Superior temporal gyrus (tissue), 1 donor: ENCODE measurements around the gene EID2B.

Experiments used
- DNase-seq: peaks from one replicate; pipeline ENCODE4 v3.0.0-alpha.2; 2016; ENCODE audit errors: extremely low spot score

Gene EID2B

DNA sequence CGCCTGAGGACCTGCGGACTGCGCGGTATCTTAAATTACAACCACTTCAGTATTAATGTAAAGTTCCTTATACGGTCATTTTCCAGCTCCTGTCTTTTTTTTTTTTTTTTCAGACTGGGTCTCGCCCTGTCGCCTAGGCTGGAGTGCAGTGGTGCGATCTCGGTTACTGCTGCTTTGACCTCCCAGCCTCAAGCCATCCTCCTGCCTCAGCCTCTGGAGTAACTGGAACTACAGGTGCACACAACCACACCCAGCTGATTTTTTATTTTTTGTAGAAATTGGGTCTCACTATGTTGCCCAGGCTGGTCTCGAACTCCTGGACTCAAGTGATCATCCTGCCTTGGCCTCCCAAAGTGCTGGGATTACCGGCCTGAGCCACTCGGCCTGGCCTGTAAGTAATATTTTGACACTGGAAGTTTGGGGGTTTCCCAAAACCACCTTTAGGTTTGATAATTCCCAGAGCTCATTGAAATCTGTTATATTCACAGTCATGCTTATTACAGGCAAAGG lies 406 bp upstream of the EID2B start:
- DNase-seq, result no peak

DNA sequence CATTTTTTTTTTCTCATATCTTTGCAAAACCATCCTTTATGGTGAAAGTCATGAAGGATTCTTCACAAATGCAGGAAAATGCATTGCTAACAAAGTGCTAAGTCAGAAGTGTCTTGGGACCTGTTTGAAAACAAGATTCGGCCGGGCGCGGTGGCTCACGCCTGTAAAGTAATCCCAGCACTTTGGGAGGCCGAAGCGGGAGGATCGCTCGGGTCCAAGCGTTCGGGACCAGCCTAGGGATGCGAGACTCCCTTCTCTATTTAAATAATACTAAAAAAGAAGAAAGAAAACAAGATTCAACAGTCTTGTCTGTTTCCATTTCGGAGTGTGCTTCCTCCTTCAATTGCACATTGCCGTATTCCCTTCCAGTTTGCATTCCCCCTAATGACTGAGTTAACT lies 819 bp downstream of the EID2B start:
- DNase-seq, result no peak

DNA sequence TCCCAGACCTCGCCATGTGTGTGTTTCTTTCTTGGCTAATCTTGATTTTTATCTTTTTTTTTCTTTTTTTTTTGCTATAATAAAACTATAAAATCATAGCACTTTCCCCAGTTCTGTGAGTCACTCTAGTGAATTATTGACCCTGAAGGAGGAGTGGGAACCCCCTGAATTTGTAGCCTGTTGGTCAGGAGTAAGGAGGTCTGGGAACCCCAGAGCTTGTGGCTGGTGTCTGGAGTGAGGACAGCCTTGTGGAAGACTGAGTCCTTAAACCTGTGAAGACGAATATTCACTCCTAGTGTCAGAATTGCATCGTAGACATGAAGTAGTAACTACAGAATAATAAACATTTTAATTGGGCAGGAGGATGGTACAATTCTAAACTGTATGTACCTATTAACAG lies 7.4 kb downstream of the EID2B start:
- DNase-seq, result no peak

GRCh38 chr19:39524495-39524894 lies 8.2 kb downstream of the EID2B start:
- no peak for DNase-seq

DNA sequence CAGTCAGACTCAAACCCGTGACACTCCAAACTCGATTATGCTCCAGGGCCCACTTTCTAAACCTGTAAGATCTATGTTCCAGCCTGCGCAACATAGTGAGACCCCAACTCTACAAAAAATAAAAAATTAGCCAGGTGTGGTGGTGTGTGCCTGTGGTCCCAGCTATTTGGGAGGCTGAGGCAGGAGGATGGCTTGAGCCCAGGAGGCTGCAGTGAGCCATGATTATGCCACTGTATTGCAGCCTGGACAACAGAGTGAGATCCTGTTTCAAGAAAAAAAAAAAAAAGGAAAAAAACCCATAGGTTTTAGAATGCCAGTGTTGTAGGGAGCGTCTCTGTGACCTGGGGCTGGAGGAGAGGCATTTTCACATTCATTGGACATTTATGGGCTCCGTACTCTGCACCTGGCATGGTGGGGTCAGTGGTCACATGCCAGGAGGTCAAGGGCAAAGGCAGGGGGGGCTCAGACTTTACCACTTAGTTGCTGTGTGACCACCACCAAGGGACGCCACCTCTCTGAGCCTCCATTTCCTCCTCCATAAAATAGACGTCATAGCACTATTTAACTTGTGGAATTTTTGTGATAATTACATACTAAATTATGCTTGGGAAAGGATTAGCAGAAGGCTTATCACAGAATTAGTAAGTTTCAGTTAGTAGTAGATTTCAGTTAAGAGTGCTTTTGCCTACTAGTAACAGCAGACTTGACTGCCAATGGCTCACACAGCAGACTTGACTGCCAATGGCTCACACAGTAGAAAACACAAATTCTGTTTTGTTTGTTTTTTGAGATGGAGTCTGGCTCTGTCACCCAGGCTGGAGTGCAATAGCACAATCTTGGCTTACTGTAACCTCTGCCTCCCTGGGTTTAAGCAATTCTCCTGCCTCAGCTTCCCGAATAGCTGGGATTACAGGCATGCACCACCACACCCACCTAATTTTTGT lies 11.8 kb downstream of the EID2B start:
- no peak for DNase-seq

- no peak for DNase-seq
Observed at GRCh38 chr19:39518975-39519374, 13.7 kb downstream of the EID2B start.

GRCh38 chr19:39518458-39518857 lies 14.2 kb downstream of the EID2B start:
- DNase-seq, result no peak

DNA sequence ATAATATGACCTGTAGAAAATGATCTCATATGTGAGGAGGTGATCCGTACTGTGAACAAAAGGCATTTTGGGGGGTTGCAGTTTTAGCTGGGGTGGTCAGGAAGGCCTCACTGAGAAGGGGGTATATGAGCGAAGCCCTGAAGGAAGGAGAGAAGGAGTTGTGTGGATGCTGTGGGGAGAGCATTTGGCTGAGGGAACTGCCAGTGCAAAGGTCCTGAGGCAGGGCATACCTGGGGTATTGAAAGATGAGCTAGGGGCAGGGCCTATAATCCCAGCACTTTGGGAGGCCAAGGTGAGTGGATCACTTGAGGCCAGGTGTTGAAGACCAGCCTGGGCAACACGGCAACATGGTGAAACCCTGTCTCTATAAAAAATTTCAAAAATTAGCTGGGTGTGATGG lies 15.2 kb downstream of the EID2B start:
- no peak for DNase-seq

- DNase-seq, result no peak
Observed at GRCh38 chr19:39516270-39516669, 16.4 kb downstream of the EID2B start.

GRCh38 chr19:39515551-39516191 lies 17.0 kb downstream of the EID2B start:
- no peak for DNase-seq

- no peak for DNase-seq
Observed at GRCh38 chr19:39514840-39515550, 17.7 kb downstream of the EID2B start, which contains the start of gene SELENOV. TSS of gene SELENOV (plus strand) at chr19:39515139. CDS start at chr19:39515213, 74 bp downstream.

GRCh38 chr19:39512988-39513387 lies 19.7 kb downstream of the EID2B start:
- DNase-seq, result no peak

DNA sequence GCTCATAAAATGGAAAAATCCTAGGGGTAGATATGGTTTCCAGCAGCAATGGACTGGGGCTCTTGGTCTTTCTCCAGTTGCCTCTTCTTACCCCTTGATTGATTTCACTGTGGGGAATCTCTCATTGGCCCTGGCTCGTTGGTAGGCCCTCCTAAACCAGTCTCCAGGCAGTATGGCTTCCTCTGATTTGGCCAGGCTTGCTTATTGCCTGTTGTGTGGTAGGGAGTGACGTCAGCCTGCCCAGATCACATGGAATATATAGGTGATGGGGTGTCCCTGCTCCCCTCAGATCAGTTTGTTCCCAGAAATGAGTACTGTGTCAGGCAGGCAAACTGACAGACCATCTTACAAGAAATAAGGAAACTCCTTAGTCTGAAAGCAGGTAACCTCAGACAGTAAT lies 23.4 kb downstream of the EID2B start:
- no peak for DNase-seq

GRCh38 chr19:39508629-39509028 lies 24.0 kb downstream of the EID2B start:
- no peak for DNase-seq

DNA sequence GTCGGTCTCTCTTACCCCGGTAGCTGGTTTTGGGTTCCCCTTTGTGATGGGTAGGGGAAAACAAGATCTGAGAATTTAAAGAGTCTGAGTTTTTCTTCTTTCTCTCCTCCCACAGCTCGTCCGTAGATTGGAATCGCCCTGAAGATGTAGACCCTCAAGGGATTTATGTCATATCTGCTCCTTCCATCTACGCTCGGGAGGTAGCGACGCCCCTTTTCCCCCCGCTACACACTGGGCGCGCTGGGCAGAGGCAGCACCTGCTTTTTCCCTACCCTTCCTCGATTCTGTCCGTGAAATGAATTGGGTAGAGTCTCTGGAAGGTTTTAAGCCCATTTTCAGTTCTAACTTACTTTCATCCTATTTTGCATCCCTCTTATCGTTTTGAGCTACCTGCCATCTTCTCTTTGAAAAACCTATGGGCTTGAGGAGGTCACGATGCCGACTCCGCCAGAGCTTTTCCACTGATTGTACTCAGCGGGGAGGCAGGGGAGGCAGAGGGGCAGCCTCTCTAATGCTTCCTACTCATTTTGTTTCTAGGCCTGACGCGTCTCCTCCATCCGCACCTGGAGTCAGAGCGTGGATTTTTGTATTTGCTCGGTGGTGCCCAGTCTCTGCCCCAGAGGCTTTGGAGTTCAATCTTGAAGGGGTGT lies 24.8 kb downstream of the EID2B start:
- no peak for DNase-seq

DNA sequence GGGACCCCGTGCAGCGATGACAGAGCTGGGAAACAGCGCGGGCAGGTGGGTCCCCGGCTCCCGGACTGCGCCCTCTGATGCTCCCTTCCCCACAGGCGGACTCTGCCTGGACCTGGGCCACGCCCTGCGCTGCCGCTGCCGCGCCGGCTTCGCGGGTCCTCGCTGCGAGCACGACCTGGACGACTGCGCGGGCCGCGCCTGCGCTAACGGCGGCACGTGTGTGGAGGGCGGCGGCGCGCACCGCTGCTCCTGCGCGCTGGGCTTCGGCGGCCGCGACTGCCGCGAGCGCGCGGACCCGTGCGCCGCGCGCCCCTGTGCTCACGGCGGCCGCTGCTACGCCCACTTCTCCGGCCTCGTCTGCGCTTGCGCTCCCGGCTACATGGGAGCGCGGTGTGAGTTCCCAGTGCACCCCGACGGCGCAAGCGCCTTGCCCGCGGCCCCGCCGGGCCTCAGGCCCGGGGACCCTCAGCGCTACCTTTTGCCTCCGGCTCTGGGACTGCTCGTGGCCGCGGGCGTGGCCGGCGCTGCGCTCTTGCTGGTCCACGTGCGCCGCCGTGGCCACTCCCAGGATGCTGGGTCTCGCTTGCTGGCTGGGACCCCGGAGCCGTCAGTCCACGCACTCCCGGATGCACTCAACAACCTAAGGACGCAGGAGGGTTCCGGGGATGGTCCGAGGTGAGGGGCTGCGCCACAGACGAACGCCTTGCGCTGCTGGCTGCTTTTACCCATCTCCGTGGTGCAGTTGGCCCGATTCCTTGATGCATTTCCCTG lies 25.5 kb downstream of the EID2B start:
- DNase-seq, result peak; percentile 17

DNA sequence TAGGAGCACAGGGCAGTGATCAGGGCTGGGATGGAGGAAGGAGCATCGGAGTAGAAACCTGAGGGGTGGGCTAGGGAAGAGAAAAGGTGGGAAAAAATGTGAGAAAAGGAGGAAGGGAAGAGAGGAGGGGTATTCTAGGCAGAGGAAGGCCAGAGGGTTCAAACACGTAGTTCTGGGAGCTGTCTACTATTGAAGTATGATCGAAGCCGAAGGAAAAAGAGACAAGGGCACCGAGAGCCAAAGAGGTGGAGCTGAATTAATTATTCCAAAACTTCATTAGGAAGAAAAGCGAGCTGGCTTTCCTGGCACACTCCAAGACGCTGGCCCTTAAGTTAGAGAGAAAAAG lies 26.1 kb downstream of the EID2B start:
- no peak for DNase-seq

- DNase-seq, result no peak
Observed at GRCh38 chr19:39502640-39503417, 29.8 kb downstream of the EID2B start.

DNA sequence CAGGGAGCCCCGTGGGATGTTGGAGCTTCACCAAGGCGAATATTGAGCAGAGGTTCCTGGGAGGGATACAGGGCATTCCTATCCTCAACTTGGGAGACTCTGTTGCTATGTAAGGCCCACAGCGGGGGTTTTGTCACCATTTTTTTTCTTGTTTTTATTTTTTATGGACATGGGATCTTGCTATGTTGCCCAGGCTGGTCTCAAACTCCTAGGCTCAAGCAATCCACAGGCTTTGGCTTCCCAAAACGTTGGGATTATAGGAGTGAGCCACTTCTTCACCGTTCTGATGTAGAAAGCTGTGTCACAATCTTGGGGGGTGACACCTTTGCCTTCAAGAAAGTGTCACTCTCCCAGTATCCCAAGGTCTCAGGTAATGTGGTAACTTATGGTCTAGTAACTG lies 31.3 kb downstream of the EID2B start:
- no peak for DNase-seq

- no peak for DNase-seq
Observed at GRCh38 chr19:39500543-39500942, 32.1 kb downstream of the EID2B start.
